ENCODE results near the gene HOXB7. TPM values are rescaled to one million over a fixed set of nuclear protein-coding genes. Genes with fewer than 3 reads are reported as not detected.

The HOXB7 gene
- total and polyA plus RNA-seq, 9 donors, result 0.23 to 6.9 (median 1.3) TPM

GRCh38 chr17:48603959-48604769 is 6.7 kb downstream of the HOXB7 start:
- H3K27me3 ChIP-seq, result peaks cover 3% of the 10 kb centered on the region
- intact Hi-C loops (cut with DNase I), result no loop called here
- TF ChIP-seq POLR2A (IDR thresholded peaks at IDR 0.05), result no peak
- TF ChIP-seq EP300 (IDR thresholded peaks at IDR 0.05), result no peak
- no peak for TF ChIP-seq CTCF (IDR thresholded peaks at IDR 0.05)
- no peaks in the 10 kb centered on the region for H3K4me1 ChIP-seq (ENCODE audit: insufficient read depth)
- H3K4me3 ChIP-seq, result peak overlapping the region; percentile 29
- 2 to 4% (median 3%) methylated on average over 21 of the region's 21 CpGs for WGBS, 3 donors
- DNase-seq, result no peak
- no peak overlapping the region for H3K27ac ChIP-seq
- no peaks in the 10 kb centered on the region for H3K36me3 ChIP-seq
- peaks cover 0 to 18% of the 10 kb centered on the region in 2 donors for H3K9me3 ChIP-seq

DNA sequence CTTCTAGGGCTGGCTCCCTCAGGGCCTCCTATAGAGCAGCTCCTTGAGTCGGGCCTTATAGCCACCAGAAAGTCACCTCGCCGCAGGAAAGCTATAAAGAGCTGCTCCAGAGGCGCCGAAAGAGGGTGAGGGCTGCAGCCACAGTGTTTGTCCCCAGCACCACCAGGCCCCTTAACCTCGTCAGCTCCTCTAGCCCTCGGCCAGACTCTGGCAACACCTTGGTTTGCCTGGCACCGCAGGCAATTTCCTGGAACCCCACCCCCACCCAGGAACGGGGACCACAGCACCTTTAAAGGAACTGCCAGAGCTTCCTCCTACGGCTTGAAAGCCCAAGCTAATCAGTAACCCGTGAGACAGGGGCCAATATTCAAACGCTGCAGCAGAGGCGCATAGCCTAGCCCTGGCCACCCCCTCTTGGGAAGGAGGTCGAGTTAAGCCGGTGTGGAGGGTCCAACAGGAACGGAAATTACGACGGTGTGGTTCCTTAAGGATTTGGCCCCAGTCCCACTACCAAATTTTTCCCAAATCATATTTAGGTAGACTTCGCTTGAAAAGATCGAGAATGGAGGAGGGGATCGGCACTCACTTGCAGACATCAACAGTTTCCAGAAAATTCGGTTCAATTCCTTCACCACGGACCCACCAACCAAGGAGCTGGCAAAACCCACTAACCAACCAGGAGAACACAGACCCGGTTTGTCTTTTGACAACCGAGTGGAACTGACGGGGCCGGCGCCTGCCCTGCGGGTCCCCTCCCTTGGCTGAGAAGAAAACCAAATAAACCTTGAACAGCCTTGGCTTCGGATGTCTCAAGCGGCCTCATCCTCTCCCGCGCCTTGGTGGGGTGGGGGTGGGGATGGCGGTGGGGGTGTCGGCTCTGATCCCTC is 9.0 kb downstream of the HOXB7 start:
- no peak for TF ChIP-seq CTCF (IDR thresholded peaks at IDR 0.05)
- TF ChIP-seq POLR2A (IDR thresholded peaks at IDR 0.05), result no peak
- no peak for TF ChIP-seq EP300 (IDR thresholded peaks at IDR 0.05)
- WGBS, 3 donors, result 8 to 16% (median 9%) methylated on average over 31 to 35 of the region's 35 CpGs
- Histone ChIP-seq H3K9me3 (peaks cover 0 to 18% of the 10 kb centered on the region in 2 donors), H3K27ac (no peak overlapping the region), H3K4me1 (ENCODE audit: insufficient read depth) (no peaks in the 10 kb centered on the region), H3K4me3 (no peak overlapping the region), H3K36me3 (no peaks in the 10 kb centered on the region), H3K27me3 (peaks cover 3% of the 10 kb centered on the region)
- intact Hi-C loops (cut with DNase I), result no loop called here
- no peak for DNase-seq

- Histone ChIP-seq H3K4me3 (no peak overlapping the region), H3K9me3 (peaks cover 0 to 15% of the 10 kb centered on the region in 2 donors)
- DNase-seq, result no peak
These were observed 9.6 kb downstream of the HOXB7 start for GRCh38 chr17:48601207-48601538.

More at GRCh38 chr17:48601207-48601538, 9.6 kb downstream of the HOXB7 start:
- Histone ChIP-seq H3K27me3 (peaks cover 1% of the 10 kb centered on the region), H3K4me1 (ENCODE audit: insufficient read depth) (no peaks in the 10 kb centered on the region), H3K27ac (no peak overlapping the region), H3K36me3 (no peaks in the 10 kb centered on the region)
- intact Hi-C loops (cut with DNase I), result no loop called here
- no peak for TF ChIP-seq EP300 (IDR thresholded peaks at IDR 0.05)
- no peak for TF ChIP-seq POLR2A (IDR thresholded peaks at IDR 0.05)
- no peak for TF ChIP-seq CTCF (IDR thresholded peaks at IDR 0.05)
- 17 to 38% (median 30%) methylated on average over 4 of the region's 4 CpGs for WGBS, 3 donors
